Parathyroid adenoma (tissue), 2 donors: ENCODE measurements around the gene HPN.
A peak's percentile ranks its signal among the peaks of the same experiment; 100 is the strongest.

Experiments used
- H2AFZ ChIP-seq: fragments of 300-600 bp; sonication (generic); one replicate; pipeline ENCODE4 v1.7.0; 2017; ENCODE audit warnings: antibody characterized with exemption, mild to moderate bottlenecking
- H3K27ac ChIP-seq: fragments of 300-600 bp; sonication (generic); one replicate; pipeline ENCODE4 v1.7.0; 2017
- H3K27me3 ChIP-seq: fragments of 300-600 bp; sonication (generic); one replicate; pipeline ENCODE4 v1.7.0; 2017; ENCODE audit warnings: low read length; ENCODE audit not compliant: control insufficient read depth, insufficient read depth
- H3K36me3 ChIP-seq: fragments of 300-600 bp; sonication (generic); one replicate; pipeline ENCODE4 v1.7.0; 2017; ENCODE audit warnings: low read length; ENCODE audit not compliant: control insufficient read depth, insufficient read depth
- H3K4me1 ChIP-seq: fragments of 300-600 bp; sonication (generic); one replicate; pipeline ENCODE4 v1.7.0; 2017; ENCODE audit warnings: control low read depth
- H3K4me2 ChIP-seq: fragments of 300-600 bp; sonication (generic); one replicate; pipeline ENCODE4 v1.7.0; 2017; ENCODE audit warnings: low read length
- H3K4me3 ChIP-seq: fragments of 300-600 bp; sonication (generic); one replicate; pipeline ENCODE4 v1.7.0; 2017; ENCODE audit warnings: low read depth, low read length
- H3K79me2 ChIP-seq: fragments of 300-600 bp; sonication (generic); one replicate; pipeline ENCODE4 v1.7.0; 2017; ENCODE audit warnings: control low read depth
- H3K9ac ChIP-seq: fragments of 300-600 bp; sonication (generic); one replicate; pipeline ENCODE4 v1.7.0; 2017; ENCODE audit warnings: mild to moderate bottlenecking
- H3K9me3 ChIP-seq: fragments of 300-600 bp; sonication (generic); one replicate; pipeline ENCODE4 v1.7.0; 2017; ENCODE audit warnings: low read length; ENCODE audit not compliant: control insufficient read depth
- TF ChIP-seq, protein P1 (sequence below): fragments of 300-600 bp; sonication (generic); IDR thresholded peaks from one replicate; pipeline ENCODE4 v1.7.0; 2017; ENCODE audit warnings: antibody characterized with exemption, mild to moderate bottlenecking
- donor health status: primary hyperparathyroidism.

HPN gene

DNA sequence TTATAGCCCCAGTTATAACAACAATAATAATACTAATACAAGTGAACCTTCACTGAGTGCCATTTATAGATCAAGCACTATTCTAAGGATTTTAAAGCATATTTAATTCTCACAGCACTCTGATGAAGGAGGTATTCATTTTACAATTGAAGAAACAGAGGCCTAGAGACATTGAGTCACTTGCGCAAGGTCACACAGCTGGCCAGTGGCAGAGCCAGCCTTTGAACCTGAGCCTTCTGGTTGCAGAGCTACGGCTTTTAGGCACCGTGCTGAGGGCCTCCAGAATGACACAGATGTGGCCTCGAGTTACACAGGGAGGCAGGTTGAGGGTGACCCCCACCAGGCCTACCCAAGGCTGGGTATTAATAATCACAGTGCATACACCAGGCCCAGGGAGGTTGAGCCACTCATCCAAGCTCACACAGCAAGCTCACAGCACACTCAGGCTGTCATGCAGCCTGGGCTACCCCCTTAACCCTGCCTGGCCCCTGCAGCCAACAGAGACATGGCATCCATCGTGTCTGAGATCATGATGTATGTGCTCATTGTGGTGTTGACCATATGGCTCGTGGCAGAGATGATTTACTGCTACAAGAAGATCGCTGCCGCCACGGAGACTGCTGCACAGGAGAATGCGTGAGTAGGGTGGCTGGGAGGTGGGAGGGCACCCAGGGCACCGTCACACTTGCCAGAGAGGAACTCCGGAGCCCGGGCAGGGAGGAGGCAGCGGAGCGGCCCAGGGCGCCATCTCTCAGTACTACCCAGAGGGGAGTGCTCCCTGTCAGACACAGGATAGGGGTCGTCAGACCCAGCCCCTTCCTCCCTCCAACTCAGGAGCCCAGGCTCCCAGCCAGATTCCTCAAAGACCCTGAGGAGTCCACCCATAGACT lies 2.7 kb upstream of the HPN start:
- H3K9me3 ChIP-seq: no peaks in the 10 kb centered on the region
- H3K79me2 ChIP-seq: peaks cover 5% of the 10 kb centered on the region
- no peaks in the 10 kb centered on the region for H3K36me3 ChIP-seq
- no peaks in the 10 kb centered on the region for H3K27me3 ChIP-seq
- peak overlapping the region; percentile 42 for H3K27ac ChIP-seq
- no peak overlapping the region for H3K4me2 ChIP-seq
- H3K4me3 ChIP-seq: no peak overlapping the region
- peaks cover 26% of the 10 kb centered on the region for H3K4me1 ChIP-seq
- TF ChIP-seq, protein P1, sequence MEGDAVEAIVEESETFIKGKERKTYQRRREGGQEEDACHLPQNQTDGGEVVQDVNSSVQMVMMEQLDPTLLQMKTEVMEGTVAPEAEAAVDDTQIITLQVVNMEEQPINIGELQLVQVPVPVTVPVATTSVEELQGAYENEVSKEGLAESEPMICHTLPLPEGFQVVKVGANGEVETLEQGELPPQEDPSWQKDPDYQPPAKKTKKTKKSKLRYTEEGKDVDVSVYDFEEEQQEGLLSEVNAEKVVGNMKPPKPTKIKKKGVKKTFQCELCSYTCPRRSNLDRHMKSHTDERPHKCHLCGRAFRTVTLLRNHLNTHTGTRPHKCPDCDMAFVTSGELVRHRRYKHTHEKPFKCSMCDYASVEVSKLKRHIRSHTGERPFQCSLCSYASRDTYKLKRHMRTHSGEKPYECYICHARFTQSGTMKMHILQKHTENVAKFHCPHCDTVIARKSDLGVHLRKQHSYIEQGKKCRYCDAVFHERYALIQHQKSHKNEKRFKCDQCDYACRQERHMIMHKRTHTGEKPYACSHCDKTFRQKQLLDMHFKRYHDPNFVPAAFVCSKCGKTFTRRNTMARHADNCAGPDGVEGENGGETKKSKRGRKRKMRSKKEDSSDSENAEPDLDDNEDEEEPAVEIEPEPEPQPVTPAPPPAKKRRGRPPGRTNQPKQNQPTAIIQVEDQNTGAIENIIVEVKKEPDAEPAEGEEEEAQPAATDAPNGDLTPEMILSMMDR: no peak
- no peak overlapping the region for H2AFZ ChIP-seq
- H3K9ac ChIP-seq: no peak overlapping the region

DNA sequence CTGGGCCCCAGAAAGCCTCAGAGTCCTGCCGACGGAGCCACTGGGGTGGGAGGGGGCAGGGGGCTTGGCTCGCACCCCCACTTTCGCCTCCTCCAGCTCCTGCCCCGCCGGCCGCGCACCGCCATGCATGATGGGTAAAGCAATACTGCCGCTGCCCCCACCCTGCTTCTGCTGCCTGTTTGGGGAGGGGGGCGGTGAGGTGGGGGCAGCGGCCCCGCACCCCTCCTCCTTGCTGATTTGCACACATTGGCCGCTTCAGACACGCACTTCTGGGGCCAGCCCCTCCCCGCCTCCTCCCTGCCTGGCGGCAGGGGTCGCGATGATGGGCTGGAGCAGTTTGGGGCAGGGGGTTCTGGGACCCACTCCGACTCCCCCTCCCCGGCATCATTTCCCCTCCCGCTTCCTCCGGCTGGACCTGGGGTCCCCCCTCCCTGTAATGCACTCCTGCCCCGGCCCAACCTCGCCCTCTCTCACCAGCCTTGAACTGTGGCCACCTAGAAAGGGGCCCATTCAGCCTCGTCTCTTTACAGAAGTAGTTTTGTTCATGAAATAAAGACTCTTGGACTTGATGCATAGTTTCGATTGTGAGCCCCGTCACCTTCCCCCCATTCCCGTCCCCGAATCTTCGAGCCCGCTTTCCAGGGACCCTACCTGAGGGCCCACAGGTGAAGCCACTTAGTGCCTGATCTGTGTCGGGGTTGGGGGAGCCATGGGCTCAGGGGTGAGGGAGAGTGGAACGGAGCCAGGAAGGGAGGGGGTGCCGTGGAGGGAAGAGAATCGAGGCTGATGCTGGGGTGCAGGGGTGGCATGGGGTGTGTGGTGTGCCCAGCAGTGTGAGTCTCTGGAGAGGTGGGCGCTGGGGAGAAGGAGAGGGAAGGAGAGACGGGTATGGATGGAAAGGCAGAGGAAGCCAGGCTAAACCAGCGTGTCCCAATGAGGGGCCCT lies 1.4 kb upstream of the HPN start:
- Histone ChIP-seq H3K27ac (peak overlapping the region; percentile 99), H3K4me2 (peak overlapping the region; percentile 87), H3K27me3 (no peaks in the 10 kb centered on the region), H3K9me3 (no peaks in the 10 kb centered on the region), H3K4me3 (peak overlapping the region; percentile 49), H3K79me2 (peaks cover 5% of the 10 kb centered on the region), H3K9ac (no peak overlapping the region), H3K36me3 (no peaks in the 10 kb centered on the region), H3K4me1 (peaks cover 26% of the 10 kb centered on the region), H2AFZ (peak overlapping the region; percentile 71)
- TF ChIP-seq, protein P1: no peak

DNA sequence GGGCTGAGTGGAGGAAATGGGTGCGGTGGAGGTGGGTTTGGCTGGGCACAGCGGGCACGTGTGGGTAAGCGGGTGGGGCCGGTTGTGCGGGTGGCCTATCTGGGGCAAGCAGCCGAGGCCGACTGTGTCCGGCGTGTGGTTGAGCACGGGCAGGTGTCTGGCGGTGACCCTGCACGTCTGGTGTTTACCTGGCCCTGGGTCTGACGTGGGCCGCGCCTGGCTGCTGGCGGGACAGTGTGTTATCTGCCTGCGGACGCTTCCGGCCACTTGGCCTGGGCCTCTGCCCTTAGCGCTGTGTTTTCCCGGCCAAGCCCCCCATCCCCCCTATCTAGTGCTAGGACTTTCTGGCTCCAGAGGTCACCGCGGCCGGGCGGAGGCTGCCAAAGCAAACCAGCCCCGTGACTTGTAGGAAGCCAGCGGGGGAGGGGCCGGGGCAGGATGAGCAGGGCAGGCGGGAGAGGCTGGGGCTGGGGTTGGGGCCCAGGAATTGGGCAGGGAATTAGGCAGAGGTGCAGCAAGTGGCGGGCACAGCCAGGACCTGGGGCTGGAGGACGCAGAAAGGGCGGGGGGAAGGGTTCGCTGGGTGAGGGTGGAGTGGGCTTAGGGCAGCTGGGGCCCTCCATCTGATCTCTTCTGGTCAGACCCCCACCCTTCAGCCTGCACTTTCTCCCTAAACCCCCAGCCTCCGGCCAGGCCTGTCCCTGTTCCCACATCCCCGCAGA lies 534 bp upstream of the HPN start:
- TF ChIP-seq, protein P1: no peak
- Histone ChIP-seq H3K4me3 (peak overlapping the region; percentile 49), H3K27me3 (no peaks in the 10 kb centered on the region), H3K4me1 (peaks cover 26% of the 10 kb centered on the region), H3K36me3 (no peaks in the 10 kb centered on the region), H3K27ac (peak overlapping the region; percentile 99), H3K9ac (no peak overlapping the region), H3K79me2 (peaks cover 5% of the 10 kb centered on the region), H3K4me2 (peak overlapping the region; percentile 87), H2AFZ (peak overlapping the region; percentile 71), H3K9me3 (no peaks in the 10 kb centered on the region)

DNA sequence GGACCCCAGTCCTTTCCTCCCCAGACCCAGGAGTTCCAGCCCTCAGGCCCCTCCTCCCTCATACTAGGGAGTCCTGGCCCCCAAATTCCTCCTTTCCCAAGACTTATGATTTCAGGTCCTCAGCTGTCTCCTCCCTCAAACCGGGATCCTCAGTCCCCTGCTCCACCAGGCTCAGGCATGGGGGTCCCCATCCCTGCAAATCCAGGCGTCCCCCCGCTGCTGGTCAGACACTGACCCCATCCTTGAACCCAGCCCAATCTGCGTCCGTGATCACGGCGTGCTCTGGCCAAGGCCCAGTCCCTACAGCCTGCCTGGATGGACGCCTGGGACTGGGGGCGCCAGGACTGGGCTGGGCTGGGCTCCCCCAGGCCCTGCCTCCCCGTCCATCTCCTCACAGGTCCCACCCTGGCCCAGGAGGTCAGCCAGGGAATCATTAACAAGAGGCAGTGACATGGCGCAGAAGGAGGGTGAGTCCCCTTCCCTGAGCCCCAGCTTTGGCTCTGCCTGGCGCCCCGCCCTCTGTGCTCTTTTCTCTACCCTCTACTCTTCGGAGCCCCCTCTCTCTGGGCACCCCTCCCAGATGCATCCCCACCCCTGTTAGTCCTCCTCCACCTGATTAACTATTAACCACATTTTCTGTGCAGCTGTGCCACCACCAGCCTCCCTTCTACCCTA lies 672 bp downstream of the HPN start:
- peaks cover 5% of the 10 kb centered on the region for H3K79me2 ChIP-seq
- H3K9me3 ChIP-seq: no peaks in the 10 kb centered on the region
- H3K9ac ChIP-seq: peak overlapping the region; percentile 90
- H3K4me1 ChIP-seq: peaks cover 26% of the 10 kb centered on the region
- H3K4me3 ChIP-seq: peak overlapping the region; percentile 66
- H3K36me3 ChIP-seq: no peaks in the 10 kb centered on the region
- TF ChIP-seq, protein P1: no peak
- H3K4me2 ChIP-seq: peak overlapping the region; percentile 87
- H2AFZ ChIP-seq: peak overlapping the region; percentile 71
- H3K27ac ChIP-seq: peak overlapping the region; percentile 99
- H3K27me3 ChIP-seq: no peaks in the 10 kb centered on the region
